ENCODE data around the gene CD7. TPM values are rescaled to one million over a fixed set of nuclear protein-coding genes. Genes with fewer than 3 reads are reported as not detected.

CD7 gene
- total RNA-seq, 1 donor from 2014 or later, result not detected

DNA sequence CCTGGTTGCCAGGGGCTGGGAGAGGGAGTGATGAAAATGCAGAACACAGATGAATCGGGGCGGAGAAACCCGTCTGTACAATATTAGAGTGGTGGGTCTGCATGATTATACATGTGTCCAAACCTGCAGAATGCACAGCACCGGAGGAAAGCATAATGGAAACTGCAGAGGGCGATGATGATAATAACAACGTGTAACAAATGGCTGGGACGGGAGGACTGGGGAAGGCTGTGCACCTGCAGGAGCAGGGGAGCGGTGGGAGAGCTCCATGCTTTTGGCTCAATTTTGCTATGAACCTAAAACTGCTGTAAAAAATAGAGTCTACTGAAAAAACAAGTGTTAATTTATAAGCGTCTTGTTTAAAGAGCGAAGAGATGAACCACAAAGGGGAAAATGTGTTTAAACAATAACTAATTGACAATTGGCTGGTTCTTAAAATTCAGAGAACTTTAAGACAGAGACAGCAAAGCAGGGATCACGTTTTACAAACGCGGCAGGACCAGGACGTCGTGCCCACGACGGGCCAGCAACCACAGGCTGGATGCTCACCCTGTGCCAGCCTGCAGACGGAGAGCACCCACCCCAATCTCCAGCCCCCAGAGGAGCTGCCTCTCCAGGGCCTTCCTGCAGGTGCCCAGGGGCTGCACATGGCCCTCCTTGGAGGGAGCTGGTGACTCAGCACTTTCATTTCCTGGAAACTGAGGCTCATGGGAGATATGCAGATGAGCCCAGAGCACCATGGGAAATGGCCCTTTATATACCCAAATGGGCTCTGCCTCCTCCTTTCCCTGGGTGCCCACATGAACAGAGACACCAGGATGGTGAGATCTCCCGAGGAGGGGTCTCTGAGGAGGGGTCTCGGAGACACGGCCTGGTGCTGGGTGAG is 41.3 kb upstream of the CD7 start, which contains the start of gene TEX19:
Gene TEX19 (plus strand): TSS at position 783 of the 886 bp plus-strand sequence. CDS start 2,904 bp downstream, outside the sequence.
- no peak within 1 kb of the TSS for H3K4me3 Mint-ChIP-seq
- H3K27ac Mint-ChIP-seq (ENCODE audit: unreplicated experiment), result no peak within 1 kb of the TSS
- no peaks in the 10 kb centered on the region for H3K36me3 Mint-ChIP-seq (ENCODE audit: low read depth)
- DNase-seq (ENCODE audit: low read depth, low spot score), result no peak
- H3K9me3 Mint-ChIP-seq, result no peaks in the 10 kb centered on the region
- H3K27me3 Mint-ChIP-seq (ENCODE audit: low read depth), result peaks cover 3% of the 10 kb centered on the region
- TF ChIP-seq CTCF (conservative IDR thresholded peaks at IDR 0.05), result no peak
- peaks cover 8% of the 10 kb centered on the region for H3K4me1 Mint-ChIP-seq

- no peaks in the 10 kb centered on the region for H3K9me3 Mint-ChIP-seq
- peaks cover 8% of the 10 kb centered on the region for H3K4me1 Mint-ChIP-seq
- TF ChIP-seq CTCF (conservative IDR thresholded peaks at IDR 0.05), result no peak
- no peak overlapping the region for H3K4me3 Mint-ChIP-seq
- H3K27ac Mint-ChIP-seq (ENCODE audit: unreplicated experiment), result no peak overlapping the region
- no peaks in the 10 kb centered on the region for H3K36me3 Mint-ChIP-seq (ENCODE audit: low read depth)
- no peak for DNase-seq (ENCODE audit: low read depth, low spot score)
- peaks cover 3% of the 10 kb centered on the region for H3K27me3 Mint-ChIP-seq (ENCODE audit: low read depth)
Measured at GRCh38 chr17:82357394-82357793, 40.0 kb upstream of the CD7 start.

DNA sequence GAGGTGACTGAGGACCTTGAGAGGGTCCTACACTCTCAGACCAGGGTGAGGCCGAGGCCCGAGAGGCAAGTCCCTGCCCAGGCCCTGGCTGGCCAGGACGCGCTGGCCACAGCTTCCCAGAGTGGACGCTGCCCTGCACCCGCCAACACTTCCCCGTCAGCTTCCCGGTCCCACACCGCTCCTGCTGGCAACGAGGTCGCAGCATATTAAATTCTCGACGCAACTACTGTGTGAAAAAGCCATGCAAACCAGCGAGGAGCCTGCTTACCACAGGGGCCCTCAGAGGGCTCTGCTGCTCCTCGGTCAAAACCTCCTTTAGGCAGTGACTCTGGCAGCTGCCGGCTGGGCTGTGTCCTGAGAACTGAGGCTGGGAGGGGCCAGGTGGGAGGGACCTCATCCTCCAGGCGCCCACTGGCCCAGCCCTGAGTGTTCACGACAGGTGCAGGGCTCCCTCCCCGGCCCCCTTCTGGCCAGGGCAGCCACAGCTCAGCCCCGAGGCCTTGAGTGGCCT is 39.5 kb upstream of the CD7 start:
- TF ChIP-seq CTCF (conservative IDR thresholded peaks at IDR 0.05), result no peak
- Mint-ChIP-seq H3K9me3 (no peaks in the 10 kb centered on the region), H3K27ac (ENCODE audit: unreplicated experiment) (no peak overlapping the region), H3K4me3 (no peak overlapping the region), H3K4me1 (peaks cover 8% of the 10 kb centered on the region), H3K36me3 (ENCODE audit: low read depth) (no peaks in the 10 kb centered on the region), H3K27me3 (ENCODE audit: low read depth) (peaks cover 2% of the 10 kb centered on the region)
- DNase-seq (ENCODE audit: low read depth, low spot score), result no peak

DNA sequence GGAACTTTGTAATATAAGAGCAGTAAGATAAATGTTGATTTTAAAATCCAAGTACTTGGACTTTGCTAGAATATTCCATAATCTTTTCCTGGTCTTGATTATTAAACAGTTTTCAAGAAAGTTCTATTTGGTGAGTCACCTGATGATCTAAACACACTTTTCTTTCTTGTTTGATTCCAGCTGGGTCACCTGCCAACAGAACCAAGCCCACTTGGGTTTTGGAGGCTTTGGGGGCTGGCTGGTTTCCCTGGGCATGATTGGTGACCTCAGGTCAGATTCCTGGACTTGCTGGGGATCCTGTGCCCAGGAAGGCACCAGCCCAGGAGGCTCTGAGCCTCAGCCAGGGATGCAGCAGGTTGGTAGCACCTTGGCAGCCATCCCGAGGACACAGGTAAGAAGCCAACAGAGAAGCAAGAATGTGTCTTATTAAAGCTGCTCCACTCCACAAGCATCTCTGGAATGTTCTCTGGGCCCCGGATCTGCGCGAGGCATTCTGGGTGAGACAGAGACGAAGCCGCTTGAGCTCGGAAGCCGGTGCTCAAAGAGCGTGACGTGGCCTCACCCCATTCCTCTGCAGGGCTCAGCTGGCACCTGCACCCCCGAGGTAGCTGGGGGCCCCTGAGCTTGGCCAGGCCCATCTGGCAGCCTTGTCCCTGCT is 38.5 kb upstream of the CD7 start:
- no peak overlapping the region for H3K4me3 Mint-ChIP-seq
- H3K36me3 Mint-ChIP-seq (ENCODE audit: low read depth), result no peaks in the 10 kb centered on the region
- H3K4me1 Mint-ChIP-seq, result peaks cover 8% of the 10 kb centered on the region
- DNase-seq (ENCODE audit: low read depth, low spot score), result no peak
- no peak for TF ChIP-seq CTCF (conservative IDR thresholded peaks at IDR 0.05)
- H3K9me3 Mint-ChIP-seq, result no peaks in the 10 kb centered on the region
- H3K27ac Mint-ChIP-seq (ENCODE audit: unreplicated experiment), result no peak overlapping the region
- H3K27me3 Mint-ChIP-seq (ENCODE audit: low read depth), result no peaks in the 10 kb centered on the region

DNA sequence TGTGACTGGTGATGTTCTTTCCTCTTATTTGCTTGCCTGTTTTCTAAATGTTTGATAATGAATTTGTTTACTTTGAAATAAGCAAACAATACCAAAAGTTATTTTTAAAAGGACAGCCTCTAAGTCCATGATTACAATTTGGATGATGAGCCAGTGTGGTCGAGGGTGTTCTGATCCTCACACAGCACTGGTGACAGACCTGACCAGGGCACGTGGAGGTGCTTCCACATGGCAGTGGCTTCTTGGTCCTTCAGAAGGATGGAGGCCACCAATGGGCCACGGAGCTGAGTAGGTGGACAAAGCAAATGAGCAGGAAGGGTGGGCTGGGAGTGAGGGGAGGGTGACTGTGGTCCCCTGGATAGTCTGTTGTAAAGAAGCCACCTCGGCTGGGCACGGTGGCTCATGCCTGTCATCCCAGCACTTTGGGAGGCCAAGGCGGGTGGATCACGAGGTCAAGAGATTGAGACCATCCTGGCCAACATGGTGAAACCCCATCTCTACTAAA is 37.4 kb upstream of the CD7 start:
- Mint-ChIP-seq H3K36me3 (ENCODE audit: low read depth) (no peaks in the 10 kb centered on the region), H3K4me1 (peaks cover 8% of the 10 kb centered on the region), H3K27me3 (ENCODE audit: low read depth) (no peaks in the 10 kb centered on the region), H3K27ac (ENCODE audit: unreplicated experiment) (no peak overlapping the region), H3K4me3 (no peak overlapping the region), H3K9me3 (no peaks in the 10 kb centered on the region)
- DNase-seq (ENCODE audit: low read depth, low spot score), result no peak
- TF ChIP-seq CTCF (conservative IDR thresholded peaks at IDR 0.05), result no peak

Data from neural crest cell (in vitro differentiated cells).